Uterus (tissue), 2 donors: ENCODE measurements around the gene ANXA11.
"Not testable (repeated sequence)": the region's sequence is repeated elsewhere in the genome, so short reads cannot be mapped to it uniquely, and the experiment has no call there.

Source experiments
- CTCF ChIP-seq, 4 experiments: fragments of 200-600 bp in 2 of 4; fragments of 450-650 bp in 2 of 4; sonication (generic) in 2 of 4; IDR thresholded peaks; one replicate each; pipeline ENCODE4 v1.5.1; 2016 to 2019; ENCODE audit warnings: antibody characterized with exemption in 4 of 4, mild to moderate bottlenecking in 2 of 4, moderate library complexity in 1 of 4
- POLR2A ChIP-seq, 2 donors: fragments of 450-650 bp; IDR thresholded peaks; one replicate each; pipeline ENCODE4 v1.6.1; 2016; ENCODE audit warnings: antibody characterized with exemption in 2 of 2, mild to moderate bottlenecking in 1 of 2, moderate library complexity in 1 of 2

- not testable (repeated sequence) for TF ChIP-seq POLR2A, CTCF (IDR thresholded peaks at IDR 0.05)
Observed at GRCh38 chr10:80251703-80252280, 46.5 kb upstream of the ANXA11 start.
